ENCODE measurements around the gene PHYHD1.
A peak's percentile ranks its signal among the peaks of the same experiment; 100 is the strongest.

- TF ChIP-seq EZH2phosphoT487 (IDR thresholded peaks at IDR 0.05; ENCODE audit: borderline replicate concordance) (no peak), CTCF (IDR thresholded peaks at IDR 0.05 in 2 of 3, conservative IDR thresholded peaks at IDR 0.05 in 1 of 3; ENCODE audit: borderline replicate concordance in 1 of 3, insufficient read depth in 1 of 3, low read depth in 2 of 3, low read length in 2 of 3) (no peak), EGR1 (IDR thresholded peaks at IDR 0.05; ENCODE audit: low read depth) (peak; percentile 49; the same call in 1 of the 2 replicates), ZBTB33 (IDR thresholded peaks at IDR 0.05; ENCODE audit: extremely low read depth, insufficient replicate concordance, low read length) (no peak), POLR2A (IDR thresholded peaks at IDR 0.05; ENCODE audit: borderline replicate concordance, extremely low read depth, insufficient read depth, insufficient read length) (no peak), EZH2 (IDR thresholded peaks at IDR 0.05) (no peak)
Measured at GRCh38 chr9:128912270-128912853, 8.4 kb upstream of the PHYHD1 start.

All from HCT116 (cell line).